HCT116 (cell line): ENCODE results near the gene NDUFB7. TPM values are rescaled to one million over a fixed set of nuclear protein-coding genes. Genes with fewer than 3 reads are reported as not detected.

Experiments used
- ATAC-seq: fragments of 200-7000 bp; cut with Tn5 transposase; 2 replicates; pipeline ENCODE4 v1.9.1; 2020; ENCODE audit warnings: mild to moderate bottlenecking, moderate library complexity
- BruUV-seq: library from RNA; stranded (reverse); fragments of 400-500 nt; replicated peaks from 2 replicates; lab custom pipeline; 2021; lab: Mats Ljungman, UMichigan
- CTCF ChIA-PET: fragments of 300-600 bp; sonication (Branson Sonifier 250); formaldehyde crosslinking; loops from one replicate; lab custom pipeline; 2021; ENCODE audit warnings: antibody characterized with exemption; lab: Charles Lee
- POLR2A ChIA-PET: fragments of 300-600, 350-600 bp; sonication (Branson Sonifier 250); formaldehyde crosslinking; loops from one replicate; lab custom pipeline; 2021; ENCODE audit warnings: antibody characterized with exemption; lab: Charles Lee
- RAD21 ChIA-PET, 2 experiments: fragments of 300-600 bp; sonication (Branson Sonifier 250); formaldehyde crosslinking; loops; one replicate each; lab custom pipeline; 2023; ENCODE audit warnings: low total read pairs in 2 of 2; ENCODE audit not compliant: uncharacterized antibody in 2 of 2, unreplicated experiment in 2 of 2, low non-redundant PET in 1 of 2; lab: Charles Lee
- DNase-seq: peaks from one replicate; pipeline ENCODE4 v3.0.0-alpha.2; 2010; ENCODE audit warnings: low read depth, low spot score
- H2AFZ ChIP-seq: fragments of 200-600 bp; shearing (Covaris generic), sonication (generic); 2 replicates; pipeline ENCODE4 v1.6.1; 2017; ENCODE audit warnings: low read depth, mixed run types, mixed read lengths, antibody characterized with exemption, low read length; ENCODE audit not compliant: poor library complexity, severe bottlenecking
- H3K27ac ChIP-seq: 2 replicates; pipeline ENCODE4 v1.5.1; 2012; ENCODE audit warnings: low read depth, low read length
- H3K27me3 ChIP-seq: fragments of 200-600 bp; sonication (generic); 2 replicates; pipeline ENCODE4 v1.6.1; 2016; ENCODE audit warnings: mixed run types, low read length, mixed read lengths; ENCODE audit not compliant: insufficient read depth
- H3K36me3 ChIP-seq, 2 experiments: fragments of 200-500 bp in 1 of 2; fragments of 200-600 bp in 1 of 2; sonication (Bioruptor generic) in 1 of 2; sonication (generic) in 1 of 2; 2 replicates each; pipeline versions ENCODE4 v1.5.1 to v1.6.1; 2014 to 2016; ENCODE audit warnings: low read length in 2 of 2, inconsistent platforms in 1 of 2, mixed read lengths in 1 of 2, mixed run types in 1 of 2; ENCODE audit not compliant: insufficient read depth in 2 of 2, control insufficient read depth in 1 of 2
- H3K4me1 ChIP-seq, 2 experiments: fragments of 200-600 bp in 1 of 2; sonication (generic) in 1 of 2; 2 replicates each; pipeline versions ENCODE4 v1.5.1 to v1.6.1; 2012 to 2017; ENCODE audit warnings: low read length in 2 of 2, inconsistent platforms in 1 of 2, mild to moderate bottlenecking in 1 of 2, mixed read lengths in 1 of 2, mixed run types in 1 of 2, moderate library complexity in 1 of 2; ENCODE audit not compliant: insufficient read depth in 2 of 2, control insufficient read depth in 1 of 2
- H3K4me2 ChIP-seq: fragments of 200-600 bp; sonication (generic); 2 replicates; pipeline ENCODE4 v1.6.1; 2017; ENCODE audit warnings: mixed run types, low read length, mixed read lengths
- H3K4me3 ChIP-seq, 2 experiments: fragments of 200-600 bp in 1 of 2; sonication (generic) in 1 of 2; replicated peaks in 1 of 2; 2 replicates each; pipeline ENCODE4 v1.5.1; 2011 to 2016; ENCODE audit warnings: low read length in 2 of 2, control low read depth in 1 of 2, low read depth in 1 of 2, mild to moderate bottlenecking in 1 of 2, mixed read lengths in 1 of 2, mixed run types in 1 of 2
- H3K79me2 ChIP-seq: fragments of 200-600 bp; sonication (generic); 2 replicates; pipeline ENCODE4 v1.6.1; 2017; ENCODE audit warnings: mild to moderate bottlenecking, mixed run types, low read length, moderate library complexity, mixed read lengths; ENCODE audit not compliant: insufficient read depth
- H3K9ac ChIP-seq: fragments of 200-600 bp; sonication (generic); 2 replicates; pipeline ENCODE4 v1.6.1; 2016; ENCODE audit warnings: low read length, mixed read lengths
- H3K9me2 ChIP-seq: fragments of 200-600 bp; sonication (generic), shearing (Covaris generic); 2 replicates; pipeline ENCODE4 v1.6.1; 2017; ENCODE audit warnings: mixed run types, mild to moderate bottlenecking, moderate library complexity; ENCODE audit not compliant: insufficient read depth
- H3K9me3 ChIP-seq, 2 experiments: fragments of 200-500 bp in 1 of 2; fragments of 200-600 bp in 1 of 2; sonication (Bioruptor generic) in 1 of 2; sonication (generic) in 1 of 2; 2 replicates each; pipeline ENCODE4 v1.6.1; 2014 to 2017; ENCODE audit warnings: low read length in 2 of 2, mixed read lengths in 2 of 2, inconsistent platforms in 1 of 2, low read depth in 1 of 2, mild to moderate bottlenecking in 1 of 2, mixed run types in 1 of 2, moderate library complexity in 1 of 2; ENCODE audit not compliant: control insufficient read depth in 1 of 2, insufficient read depth in 1 of 2
- H4K20me1 ChIP-seq: fragments of 200-600 bp; sonication (generic), shearing (Covaris generic); 2 replicates; pipeline ENCODE4 v1.6.1; 2017; ENCODE audit warnings: mixed run types, mild to moderate bottlenecking, moderate library complexity; ENCODE audit not compliant: insufficient read depth
- CEBPB ChIP-seq: IDR thresholded peaks from 2 replicates; pipeline ENCODE4 v1.6.1; 2012; ENCODE audit warnings: low read depth
- ELF1 ChIP-seq: IDR thresholded peaks from 2 replicates; pipeline ENCODE4 v1.6.1; 2012; ENCODE audit warnings: low read depth, borderline replicate concordance
- EZH2 ChIP-seq: fragments of 200-600 bp; sonication (generic); IDR thresholded peaks from 2 replicates; pipeline ENCODE4 v1.6.1; 2017; ENCODE audit warnings: antibody characterized with exemption, mixed run types
- EZH2phosphoT487 ChIP-seq: fragments of 200-600 bp; IDR thresholded peaks from 2 replicates; pipeline ENCODE4 v1.6.1; 2018; ENCODE audit warnings: antibody characterized with exemption, borderline replicate concordance
- FOSL1 ChIP-seq: IDR thresholded peaks from 2 replicates; pipeline ENCODE4 v1.6.1; 2012; ENCODE audit warnings: low read depth
- JUND ChIP-seq: IDR thresholded peaks from 2 replicates; pipeline ENCODE4 v1.6.1; 2012
- POLR2A ChIP-seq: IDR thresholded peaks from 2 replicates; pipeline ENCODE4 v1.7.0; 2011; ENCODE audit warnings: borderline replicate concordance; ENCODE audit not compliant: insufficient read depth, insufficient read length; ENCODE audit errors: extremely low read depth
- RAD21 ChIP-seq: IDR thresholded peaks from 2 replicates; pipeline ENCODE4 v1.6.1; 2012; ENCODE audit warnings: low read depth, mild to moderate bottlenecking
- SIN3A ChIP-seq: IDR thresholded peaks from 2 replicates; pipeline ENCODE4 v1.6.1; 2012; ENCODE audit warnings: low read depth
- TCF7L2 ChIP-seq: IDR thresholded peaks from 2 replicates; pipeline ENCODE4 v1.7.0; 2011; ENCODE audit warnings: borderline replicate concordance, inconsistent platforms; ENCODE audit not compliant: insufficient read depth, insufficient read length; ENCODE audit errors: extremely low read depth
- YY1 ChIP-seq: IDR thresholded peaks from 2 replicates; pipeline ENCODE4 v1.6.1; 2011; ENCODE audit warnings: low read length, low read depth, moderate library complexity, mild to moderate bottlenecking; ENCODE audit not compliant: insufficient replicate concordance; ENCODE audit errors: extremely low read depth
- ZFX ChIP-seq: fragments of 450-650 bp; IDR thresholded peaks from 2 replicates; pipeline ENCODE4 v1.6.1; 2017
- ZNF274 ChIP-seq: fragments of 200-500 bp; sonication (Bioruptor generic); IDR thresholded peaks from 2 replicates; pipeline ENCODE4 v1.6.1; 2014; ENCODE audit warnings: mild to moderate bottlenecking, low read depth, low read length, inconsistent platforms
- intact Hi-C: fragments of 100-400 bp; cut with micrococcal nuclease; formaldehyde crosslinking; loops from 2 replicates; pipeline ENCODE4 v1.10.0; 2022
- total RNA-seq: library from RNA; stranded (reverse); gene quantifications from one replicate; pipeline ENCODE4 v1.2.1, GENCODE V29; 2021; ENCODE audit not compliant: unreplicated experiment

NDUFB7 gene
- total RNA-seq, 1 experiment from 2014 or later, result 167 TPM

DNA sequence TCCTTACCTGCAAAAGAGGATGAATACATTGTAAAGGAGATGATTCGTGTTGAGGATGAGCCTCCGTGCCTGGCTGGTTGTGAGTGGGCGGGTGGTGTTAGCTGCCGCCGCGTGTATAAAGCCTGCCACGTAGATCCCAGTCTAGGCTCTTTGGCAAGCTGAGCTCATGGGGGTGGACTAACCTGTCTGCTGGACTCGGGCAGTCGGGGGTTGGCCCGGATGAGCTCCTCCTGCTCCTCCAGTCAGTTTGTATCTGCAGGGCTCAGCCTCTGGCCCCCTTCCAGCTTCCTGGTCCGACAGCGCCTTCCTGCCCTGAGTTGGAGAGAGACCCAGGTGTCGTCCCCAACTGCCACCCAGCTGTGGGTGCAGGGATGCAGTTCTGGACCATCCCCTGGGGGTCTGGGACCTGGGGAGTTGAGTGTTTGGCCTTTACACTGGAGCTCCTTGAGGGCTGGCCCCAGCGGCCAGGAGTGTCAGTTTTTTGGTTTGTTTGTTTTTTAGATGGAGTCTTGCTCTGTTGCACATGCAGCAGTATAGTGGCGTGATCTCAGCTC lies 21.6 kb downstream of the NDUFB7 start (continued):
- TF ChIP-seq POLR2A, result no peak
- no peak for TF ChIP-seq YY1
- no peak for TF ChIP-seq CEBPB

DNA sequence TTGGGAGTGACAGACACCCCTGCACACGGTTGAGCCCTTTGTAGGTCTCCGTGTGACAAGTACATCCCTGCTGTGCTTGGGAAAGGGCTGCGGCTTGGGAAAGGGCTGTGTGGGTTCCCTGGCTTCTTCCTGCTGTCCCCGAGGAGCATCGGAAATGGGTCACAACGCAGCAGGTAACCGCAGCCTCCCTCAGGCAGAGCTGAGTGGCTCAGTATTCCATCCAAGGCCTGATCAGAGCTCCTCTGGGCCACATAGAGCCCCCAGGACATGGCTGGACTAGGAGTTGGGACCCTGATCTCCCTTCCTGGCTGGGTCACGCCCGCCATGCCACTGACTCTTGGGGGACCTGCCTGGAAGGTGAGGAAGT lies 26.2 kb downstream of the NDUFB7 start:
- Histone ChIP-seq H2AFZ (no peak overlapping the region), H4K20me1 (no peaks in the 10 kb centered on the region; the same call in 1 of the 2 replicates), H3K4me3 (no peak overlapping the region), H3K79me2 (peaks cover 92% of the 10 kb centered on the region), H3K36me3 (no peaks in the 10 kb centered on the region; a peak in 1 of 4 replicates), H3K4me1 (peaks cover 16 to 34% of the 10 kb centered on the region in 2 experiments), H3K9me3 (no peaks in the 10 kb centered on the region), H3K4me2 (no peak overlapping the region), H3K9me2 (no peaks in the 10 kb centered on the region), H3K9ac (no peak overlapping the region), H3K27me3 (no peaks in the 10 kb centered on the region), H3K27ac (no peak overlapping the region)
- no TSS peak for BruUV-seq
- DNase-seq (no peak), ATAC-seq (no peak)
- TF ChIP-seq ELF1 (no peak), ZFX (no peak), EZH2 (no peak), FOSL1 (no peak), ZNF274 (no peak)
- intact Hi-C loops, result no loop called here
- ChIA-PET POLR2A (no interaction called here), RAD21 (no interaction called here), CTCF (no interaction called here)

DNA sequence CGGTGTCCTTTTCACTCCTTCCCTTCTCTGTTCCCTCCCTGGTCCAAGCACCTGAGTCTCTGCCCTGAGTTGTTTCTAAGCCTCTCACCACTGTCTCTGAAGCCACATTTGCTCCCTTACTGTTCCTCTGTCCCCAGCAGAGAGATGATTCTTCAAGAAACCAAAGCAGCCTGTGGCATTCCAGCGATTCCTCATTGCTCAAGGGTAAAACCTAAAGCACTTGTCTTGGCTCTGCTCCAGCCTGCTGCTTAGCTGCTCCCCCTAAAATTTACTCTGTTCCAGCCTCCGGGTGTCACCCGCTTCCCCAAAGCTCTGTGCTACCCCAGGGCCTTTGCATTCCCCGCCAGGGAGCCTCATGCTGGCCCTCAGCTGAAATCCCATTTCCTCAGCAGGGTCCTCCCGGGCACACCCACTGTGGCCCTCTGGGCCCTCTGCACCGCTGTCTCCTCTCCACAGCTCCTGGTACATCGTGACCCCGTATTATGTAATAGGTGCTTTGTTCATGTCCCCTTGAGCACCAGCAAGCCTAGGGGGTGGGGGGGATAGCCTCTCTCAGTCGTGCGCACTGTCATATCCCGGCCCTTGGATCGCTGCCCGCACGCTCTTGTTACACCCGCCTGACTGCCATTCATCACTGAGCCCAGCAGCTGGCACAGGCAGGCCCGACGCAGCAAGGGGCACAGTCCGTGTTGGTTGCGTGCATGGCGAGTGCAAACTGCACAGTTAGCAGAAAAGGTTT lies 26.7 kb downstream of the NDUFB7 start:
- no TSS peak for BruUV-seq
- TF ChIP-seq YY1 (no peak), CEBPB (no peak), ZNF274 (no peak), EZH2phosphoT487 (no peak), EZH2 (no peak), SIN3A (no peak), JUND (no peak), TCF7L2 (no peak), RAD21 (no peak)
- Histone ChIP-seq H3K9me2 (no peaks in the 10 kb centered on the region), H3K27me3 (no peaks in the 10 kb centered on the region), H3K9ac (no peak overlapping the region), H3K4me3 (no peak overlapping the region), H3K9me3 (no peaks in the 10 kb centered on the region), H3K36me3 (no peaks in the 10 kb centered on the region; a peak in 1 of 4 replicates), H4K20me1 (no peaks in the 10 kb centered on the region; the same call in 1 of the 2 replicates), H2AFZ (no peak overlapping the region), H3K4me2 (no peak overlapping the region), H3K27ac (no peak overlapping the region), H3K4me1 (peaks cover 10 to 28% of the 10 kb centered on the region in 2 experiments), H3K79me2 (peaks cover 91% of the 10 kb centered on the region)
- no peak for DNase-seq
- CTCF ChIA-PET, result no interaction called here
- POLR2A ChIA-PET, result no interaction called here
- RAD21 ChIA-PET, result no interaction called here
- intact Hi-C loops, result no loop called here
- no peak for ATAC-seq
